ENCODE results near the gene HOGA1. TPM values are rescaled to one million over a fixed set of nuclear protein-coding genes. Genes with fewer than 3 reads are reported as not detected.
"Not testable (repeated sequence)": the region's sequence is repeated elsewhere in the genome, so short reads cannot be mapped to it uniquely, and the experiment has no call there.

The HOGA1 gene
- total RNA-seq, 2 donors from 2014 or later, result not detected

GRCh38 chr10:97548828-97549455, 35.2 kb upstream of the HOGA1 start:
- no peaks in the 10 kb centered on the region for H3K36me3 Mint-ChIP-seq (ENCODE audit: low read depth)
- H3K27ac Mint-ChIP-seq, result no peak overlapping the region
- no peaks in the 10 kb centered on the region for H3K27me3 Mint-ChIP-seq
- H3K4me3 Mint-ChIP-seq, result no peak overlapping the region
- no peaks in the 10 kb centered on the region for H3K4me1 Mint-ChIP-seq
- no peak for ATAC-seq (replicated peaks)
- H3K9me3 Mint-ChIP-seq, result no peaks in the 10 kb centered on the region

- H3K4me3 Mint-ChIP-seq, result no peak overlapping the region
- ATAC-seq (replicated peaks), result no peak
- H3K27ac Mint-ChIP-seq, result peak overlapping the region; percentile 36
Measured at GRCh38 chr10:97549587-97550322, 34.4 kb upstream of the HOGA1 start.

GRCh38 chr10:97550336-97551149, 33.6 kb upstream of the HOGA1 start:
- no peak for ATAC-seq (replicated peaks)
- Mint-ChIP-seq H3K4me3 (no peak overlapping the region), H3K9me3 (no peaks in the 10 kb centered on the region), H3K36me3 (ENCODE audit: low read depth) (no peaks in the 10 kb centered on the region), H3K27me3 (no peaks in the 10 kb centered on the region), H3K27ac (peak overlapping the region; percentile 36), H3K4me1 (no peaks in the 10 kb centered on the region)

More at GRCh38 chr10:97549587-97550322, 34.4 kb upstream of the HOGA1 start:
- Mint-ChIP-seq H3K4me1 (no peaks in the 10 kb centered on the region), H3K27me3 (no peaks in the 10 kb centered on the region), H3K9me3 (no peaks in the 10 kb centered on the region), H3K36me3 (ENCODE audit: low read depth) (no peaks in the 10 kb centered on the region)

- Mint-ChIP-seq H3K9me3 (no peaks in the 10 kb centered on the region), H3K27me3 (no peaks in the 10 kb centered on the region), H3K4me3 (no peak overlapping the region), H3K4me1 (no peaks in the 10 kb centered on the region), H3K27ac (no peak overlapping the region), H3K36me3 (ENCODE audit: low read depth) (no peaks in the 10 kb centered on the region)
- ATAC-seq (replicated peaks), result no peak
Measured at GRCh38 chr10:97551271-97551670, 32.9 kb upstream of the HOGA1 start.

- Mint-ChIP-seq H3K4me3 (no peak overlapping the region), H3K27me3 (no peaks in the 10 kb centered on the region), H3K27ac (no peak overlapping the region), H3K4me1 (no peaks in the 10 kb centered on the region), H3K9me3 (no peaks in the 10 kb centered on the region), H3K36me3 (ENCODE audit: low read depth) (no peaks in the 10 kb centered on the region)
- peak; percentile 82 for ATAC-seq (replicated peaks)
Measured at GRCh38 chr10:97553575-97554031, 30.6 kb upstream of the HOGA1 start.

GRCh38 chr10:97554336-97554735, 29.9 kb upstream of the HOGA1 start:
- not testable (repeated sequence) for H3K27ac Mint-ChIP-seq; ATAC-seq (replicated peaks)

GRCh38 chr10:97555541-97555940, 28.6 kb upstream of the HOGA1 start:
- H3K36me3 Mint-ChIP-seq (ENCODE audit: low read depth); H3K9me3 Mint-ChIP-seq; H3K27ac Mint-ChIP-seq; H3K4me3 Mint-ChIP-seq; H3K4me1 Mint-ChIP-seq; H3K27me3 Mint-ChIP-seq; ATAC-seq (replicated peaks): not testable (repeated sequence)

More at GRCh38 chr10:97554336-97554735, 29.9 kb upstream of the HOGA1 start:
- not testable (repeated sequence) for H3K27me3 Mint-ChIP-seq; H3K4me1 Mint-ChIP-seq; H3K4me3 Mint-ChIP-seq; H3K36me3 Mint-ChIP-seq (ENCODE audit: low read depth); H3K9me3 Mint-ChIP-seq

- not testable (repeated sequence) for H3K27ac Mint-ChIP-seq; H3K27me3 Mint-ChIP-seq; H3K4me1 Mint-ChIP-seq; ATAC-seq (replicated peaks); H3K9me3 Mint-ChIP-seq; H3K36me3 Mint-ChIP-seq (ENCODE audit: low read depth); H3K4me3 Mint-ChIP-seq
Measured at GRCh38 chr10:97560731-97561381, 23.3 kb upstream of the HOGA1 start.

GRCh38 chr10:97561386-97562077, 22.7 kb upstream of the HOGA1 start:
- H3K36me3 Mint-ChIP-seq (ENCODE audit: low read depth); H3K27ac Mint-ChIP-seq: not testable (repeated sequence)

GRCh38 chr10:97562329-97562728, 21.9 kb upstream of the HOGA1 start:
- H3K9me3 Mint-ChIP-seq; H3K4me1 Mint-ChIP-seq; H3K27me3 Mint-ChIP-seq; H3K36me3 Mint-ChIP-seq (ENCODE audit: low read depth); H3K27ac Mint-ChIP-seq; H3K4me3 Mint-ChIP-seq; ATAC-seq (replicated peaks): not testable (repeated sequence)

More at GRCh38 chr10:97561386-97562077, 22.7 kb upstream of the HOGA1 start:
- not testable (repeated sequence) for H3K4me1 Mint-ChIP-seq; H3K27me3 Mint-ChIP-seq; H3K9me3 Mint-ChIP-seq; ATAC-seq (replicated peaks); H3K4me3 Mint-ChIP-seq

- no peaks in the 10 kb centered on the region for H3K9me3 Mint-ChIP-seq
- no peaks in the 10 kb centered on the region for H3K4me1 Mint-ChIP-seq
- no peak overlapping the region for H3K4me3 Mint-ChIP-seq
- ATAC-seq (replicated peaks), result no peak
- peak overlapping the region; percentile 12 for H3K27ac Mint-ChIP-seq
- H3K27me3 Mint-ChIP-seq, result no peaks in the 10 kb centered on the region
- H3K36me3 Mint-ChIP-seq (ENCODE audit: low read depth), result no peaks in the 10 kb centered on the region
Measured at GRCh38 chr10:97563337-97563736, 20.9 kb upstream of the HOGA1 start.

GRCh38 chr10:97564776-97565175, 19.4 kb upstream of the HOGA1 start:
- Mint-ChIP-seq H3K9me3 (no peaks in the 10 kb centered on the region), H3K4me1 (no peaks in the 10 kb centered on the region), H3K36me3 (ENCODE audit: low read depth) (no peaks in the 10 kb centered on the region), H3K27me3 (no peaks in the 10 kb centered on the region), H3K27ac (no peak overlapping the region), H3K4me3 (no peak overlapping the region)
- no peak for ATAC-seq (replicated peaks)

- Mint-ChIP-seq H3K9me3 (no peaks in the 10 kb centered on the region), H3K27me3 (no peaks in the 10 kb centered on the region), H3K4me3 (no peak overlapping the region), H3K36me3 (ENCODE audit: low read depth) (no peaks in the 10 kb centered on the region), H3K27ac (no peak overlapping the region), H3K4me1 (no peaks in the 10 kb centered on the region)
- peak; percentile 83 for ATAC-seq (replicated peaks)
Measured at GRCh38 chr10:97566336-97566996, 17.7 kb upstream of the HOGA1 start.
